ENCODE results near the gene HJURP. TPM values are rescaled to one million over a fixed set of nuclear protein-coding genes. Genes with fewer than 3 reads are reported as not detected.

HJURP gene
- total and polyA plus RNA-seq, 9 of the 15 experiments (the other 6 are each of a cell fraction or from before 2014, with no cell fraction given): 13.8 to 102 (median 28.3) TPM

- Histone ChIP-seq H3K4me3 (no peak overlapping the region), H3K27me3 (ENCODE audit: control insufficient read depth in 2 of 2, insufficient read depth in 2 of 2, low read length in 2 of 2) (peaks cover 2 to 62% of the 10 kb centered on the region in 2 experiments; a peak in 4 of 5 replicates), H2AFZ (ENCODE audit: low read depth, low read length) (no peak overlapping the region), H3K36me3 (ENCODE audit: control insufficient read depth, insufficient read depth, low read length) (no peaks in the 10 kb centered on the region), H3K9me1 (ENCODE audit: control insufficient read depth, insufficient read depth, low read length) (no peaks in the 10 kb centered on the region), H3K4me1 (replicated peaks in 1 of 2; ENCODE audit: control insufficient read depth in 2 of 2, insufficient read depth in 2 of 2, low read length in 2 of 2) (no peaks in the 10 kb centered on the region; a peak in 1 of 5 replicates), H3K4me2 (ENCODE audit: insufficient read depth, low read length) (no peak overlapping the region), H3K79me2 (ENCODE audit: control insufficient read depth, insufficient read depth, low read length) (no peaks in the 10 kb centered on the region), H4K20me1 (replicated peaks; ENCODE audit: control insufficient read depth, insufficient read depth, low read length) (no peaks in the 10 kb centered on the region; the same call in 1 of the 2 replicates), H3K9ac (ENCODE audit: insufficient read depth in 1 of 2, low read depth in 2 of 2, low read length in 2 of 2) (no peak overlapping the region), H3K9me3 (replicated peaks; ENCODE audit: control insufficient read depth, insufficient read depth, low read depth, low read length) (no peaks in the 10 kb centered on the region), H3K27ac (ENCODE audit: extremely low read depth, low read depth, low read length) (no peak overlapping the region)
- intact Hi-C loops (cut with micrococcal nuclease): no loop called here
- WGBS (ENCODE audit: insufficient coverage, low coverage, missing lambda C conversion rate): 1% methylated on average over 9 of the region's 17 CpGs
- in situ Hi-C loops (cut with MboI): no loop called here
- ChIA-PET CTCF (ENCODE audit: low intra/inter-chr PET ratio) (no interaction called here), POLR2A (no interaction called here)
- no TSS peak for BruUV-seq (replicated peaks)
- FAIRE-seq (no peak), DNase-seq (ENCODE audit: extremely low read depth in 1 of 4, low spot score in 3 of 4) (no peak), ATAC-seq (no peak)
- no peak for TF ChIP-seq TEAD2 (tag; IDR thresholded peaks at IDR 0.05)
- no peak for TF ChIP-seq E2F5 (CRISPR knock-in tag; IDR thresholded peaks at IDR 0.05)
- TF ChIP-seq ZNF444 (CRISPR knock-in tag; IDR thresholded peaks at IDR 0.05): no peak
- TF ChIP-seq XRCC3 (IDR thresholded peaks at IDR 0.05): no peak
- TF ChIP-seq ZNF12 (CRISPR knock-in tag; IDR thresholded peaks at IDR 0.05): no peak
- no peak for TF ChIP-seq ZNF224 (CRISPR knock-in tag; IDR thresholded peaks at IDR 0.05)
- TF ChIP-seq ELK1 (CRISPR knock-in tag; IDR thresholded peaks at IDR 0.05): no peak
- TF ChIP-seq TRIM25 (IDR thresholded peaks at IDR 0.05; ENCODE audit: borderline replicate concordance): no peak
- no peak for TF ChIP-seq GATAD2B (IDR thresholded peaks at IDR 0.05; ENCODE audit: borderline replicate concordance)
- no peak for TF ChIP-seq ZNF3 (CRISPR knock-in tag; IDR thresholded peaks at IDR 0.05)
- TF ChIP-seq PHF8 (IDR thresholded peaks at IDR 0.05; ENCODE audit: borderline replicate concordance, low read length): no peak
- no peak for TF ChIP-seq ZNF780A (CRISPR knock-in tag; IDR thresholded peaks at IDR 0.05)
- TF ChIP-seq ARID3A (IDR thresholded peaks at IDR 0.05; ENCODE audit: borderline replicate concordance, low read depth, low read length): no peak
- TF ChIP-seq GABPB2 (CRISPR knock-in tag; conservative IDR thresholded peaks at IDR 0.05): no peak
- TF ChIP-seq TCFL5 (CRISPR knock-in tag; conservative IDR thresholded peaks at IDR 0.05): no peak
- no peak for TF ChIP-seq PCBP2 (IDR thresholded peaks at IDR 0.05; ENCODE audit: low read depth, low read length, poor library complexity, severe bottlenecking)
- no peak for TF ChIP-seq ZC3H8 (IDR thresholded peaks at IDR 0.05)
Measured at GRCh38 chr2:233818639-233819621, 35.4 kb downstream of the HJURP start.

All from K562 (cell line).